Stimulated activated CD4-positive, alpha-beta T cell treated with anti-CD3 and anti-CD28 coated beads, Interleukin-2, amount 100 ng/mL, for 24 hours (primary cell): ENCODE measurements around the gene FRMD5.

Source experiments
- DNase-seq, 2 donors: peaks; one replicate each; pipeline ENCODE4 v3.0.0-alpha.2; 2020

Gene FRMD5

DNA sequence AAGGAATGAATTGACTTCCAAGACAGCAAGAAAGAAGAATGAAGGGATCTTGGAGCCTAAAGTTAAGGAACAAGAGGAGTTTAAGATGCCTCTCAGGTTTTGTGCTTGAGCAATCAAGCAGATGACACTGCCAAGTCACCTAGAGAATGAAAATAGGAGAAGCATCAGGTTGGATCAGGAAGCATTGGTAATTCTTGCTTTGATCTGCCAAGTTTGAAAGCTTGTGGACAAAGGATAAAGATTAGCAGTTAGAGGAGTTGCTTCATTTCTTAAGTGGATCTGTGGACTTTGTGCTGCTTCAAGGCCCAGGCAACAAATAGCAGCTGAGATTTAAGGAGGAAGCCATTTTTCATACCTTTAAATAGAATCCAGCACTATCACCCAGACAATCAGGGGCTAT lies 35.6 kb downstream of the FRMD5 start:
- no peak for DNase-seq

DNA sequence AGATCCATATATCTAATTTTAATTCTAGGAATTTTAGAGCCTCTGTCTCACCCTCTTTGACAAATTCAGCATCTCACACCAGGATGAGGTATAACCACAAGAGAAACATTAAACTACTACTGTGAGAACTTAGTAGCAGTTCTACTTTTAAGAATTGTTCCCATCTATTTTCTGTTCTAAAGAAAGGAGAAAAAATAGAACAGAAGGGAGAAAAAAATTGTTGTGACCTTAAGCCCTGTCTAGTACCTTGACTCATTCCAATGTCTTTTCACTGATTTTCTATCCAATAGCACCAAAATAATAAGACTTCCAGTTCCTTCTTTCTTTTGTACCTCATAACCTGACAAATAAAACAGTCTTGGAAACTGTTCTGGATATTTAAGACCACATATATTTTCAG lies 37.0 kb downstream of the FRMD5 start:
- no peak for DNase-seq

DNA sequence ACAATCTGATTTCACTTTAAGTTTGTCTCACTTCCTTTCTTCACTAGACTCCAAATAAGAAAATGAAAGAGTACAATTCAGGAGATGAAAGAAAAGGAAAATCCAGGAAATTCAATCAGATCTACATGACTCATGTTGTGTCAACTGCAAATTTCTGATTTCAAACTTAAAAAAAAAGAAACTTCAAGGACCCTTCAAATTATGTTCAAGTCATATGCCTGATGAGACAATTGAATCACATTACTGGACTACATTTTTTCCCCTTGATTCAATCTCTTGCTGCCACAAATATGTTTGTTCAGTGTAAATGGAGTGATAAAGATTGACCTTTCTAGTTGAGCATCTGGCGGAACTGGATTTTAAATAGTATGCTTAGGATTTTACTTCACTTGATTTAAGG lies 37.4 kb downstream of the FRMD5 start:
- DNase-seq = no peak

DNA sequence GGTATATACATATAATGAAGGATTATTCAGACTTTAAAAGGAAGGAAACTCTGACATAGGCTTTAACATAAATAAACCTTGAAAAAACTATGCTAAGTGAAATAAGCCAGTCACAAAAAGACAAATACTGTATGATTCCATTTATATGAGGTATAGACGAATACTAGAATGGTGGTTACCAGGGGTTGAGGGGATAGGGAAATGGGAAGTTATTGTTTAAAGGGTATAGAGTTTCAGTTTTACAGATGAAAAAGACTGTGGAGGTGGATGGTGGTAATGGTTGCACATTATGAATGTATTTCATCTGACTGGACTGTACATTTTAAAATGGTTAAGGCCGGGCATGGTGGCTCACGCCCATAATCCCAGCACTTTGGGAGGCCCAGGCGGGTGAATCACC lies 41.7 kb downstream of the FRMD5 start:
- DNase-seq = no peak

DNA sequence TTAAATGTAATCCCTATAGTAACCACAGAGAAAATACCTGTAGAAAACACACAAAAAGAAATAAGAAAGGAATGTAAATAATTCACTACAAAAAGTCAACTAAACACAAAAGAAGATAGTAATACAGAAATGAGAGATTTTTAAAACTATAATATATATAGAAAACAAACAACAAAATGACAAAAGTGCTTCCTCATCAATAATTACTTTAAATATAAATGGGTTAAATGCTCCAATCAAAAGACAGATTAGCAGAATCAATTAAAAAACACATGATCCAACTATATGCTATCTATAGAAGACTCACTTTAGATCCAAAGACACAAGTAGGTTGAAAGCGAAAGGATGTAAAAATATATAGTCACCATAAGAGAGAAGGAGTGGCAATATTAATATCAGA lies 45.8 kb downstream of the FRMD5 start:
- no peak for DNase-seq

DNA sequence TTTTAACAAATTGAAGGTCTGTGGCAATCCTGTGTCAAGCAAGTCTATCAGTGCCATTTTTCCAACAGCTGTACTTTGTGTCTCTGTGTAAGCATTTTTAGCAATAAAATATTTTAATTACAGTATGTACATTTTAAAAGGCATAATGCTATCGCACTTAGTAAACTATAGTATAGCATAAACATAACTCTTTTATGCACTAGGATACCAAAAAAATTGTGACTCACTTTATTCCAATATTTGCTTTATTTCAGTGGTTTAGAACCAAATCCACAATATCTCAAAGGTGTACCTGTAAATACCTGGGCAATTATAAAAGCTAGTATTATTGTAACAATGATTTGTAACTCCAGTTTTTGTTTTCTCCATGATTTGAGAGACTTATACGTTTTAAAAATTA lies 46.5 kb downstream of the FRMD5 start:
- DNase-seq = no peak

DNA sequence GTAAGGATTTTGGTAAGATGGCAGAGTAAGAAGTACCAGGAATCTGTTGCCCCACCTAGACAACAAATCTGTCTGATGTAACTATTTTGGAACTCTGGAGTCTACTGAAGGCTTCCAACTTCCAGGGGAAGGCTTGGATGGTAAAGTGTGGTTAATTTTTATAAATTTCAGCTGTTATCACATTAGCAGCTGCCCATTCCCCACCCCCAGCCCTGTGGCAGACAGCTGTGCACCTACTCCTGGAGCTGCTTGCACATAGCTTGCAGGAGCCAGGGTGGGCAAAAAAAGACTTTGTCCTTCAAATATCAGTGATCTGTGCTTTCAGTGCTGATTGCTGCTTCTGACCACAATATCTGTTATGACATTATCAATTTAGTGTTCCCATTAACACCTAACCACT lies 47.4 kb downstream of the FRMD5 start:
- no peak for DNase-seq

DNA sequence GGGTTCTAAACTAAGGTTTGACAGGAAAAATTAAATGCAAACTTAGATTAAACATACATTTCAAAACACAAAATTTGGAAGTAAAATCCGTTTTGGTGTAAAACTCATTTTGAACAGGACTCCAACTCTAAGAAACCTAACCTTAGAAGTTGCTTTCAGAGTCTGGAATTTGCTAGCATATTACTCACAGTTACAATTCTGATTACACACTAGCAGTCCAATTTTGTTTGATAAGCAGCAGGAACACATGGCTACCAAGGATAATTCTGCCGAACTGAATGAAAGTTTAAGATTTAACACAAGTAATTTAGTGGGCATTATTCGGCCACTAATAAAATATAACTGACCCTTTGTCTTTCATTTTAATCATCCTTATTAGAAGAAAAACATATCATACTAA lies 49.6 kb downstream of the FRMD5 start:
- no peak for DNase-seq

DNA sequence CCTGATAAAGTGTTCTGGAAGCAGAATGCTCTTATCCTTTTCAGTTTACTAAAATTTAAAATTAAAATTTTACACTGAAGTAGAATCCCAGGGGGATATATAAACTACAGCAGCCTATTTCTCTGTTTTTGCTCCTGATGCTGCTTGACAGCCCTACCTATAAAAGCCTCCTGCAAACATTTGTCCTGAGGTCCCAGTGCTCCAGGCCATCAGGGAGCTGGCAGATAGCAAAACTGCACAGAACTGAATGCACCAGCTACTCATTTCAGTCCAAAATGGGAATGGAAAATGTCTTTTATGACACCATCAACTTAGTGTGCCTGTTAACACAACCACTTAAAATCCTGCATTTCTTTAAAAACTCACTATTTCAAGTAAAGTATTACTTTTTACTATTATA lies 50.1 kb downstream of the FRMD5 start:
- no peak for DNase-seq

DNA sequence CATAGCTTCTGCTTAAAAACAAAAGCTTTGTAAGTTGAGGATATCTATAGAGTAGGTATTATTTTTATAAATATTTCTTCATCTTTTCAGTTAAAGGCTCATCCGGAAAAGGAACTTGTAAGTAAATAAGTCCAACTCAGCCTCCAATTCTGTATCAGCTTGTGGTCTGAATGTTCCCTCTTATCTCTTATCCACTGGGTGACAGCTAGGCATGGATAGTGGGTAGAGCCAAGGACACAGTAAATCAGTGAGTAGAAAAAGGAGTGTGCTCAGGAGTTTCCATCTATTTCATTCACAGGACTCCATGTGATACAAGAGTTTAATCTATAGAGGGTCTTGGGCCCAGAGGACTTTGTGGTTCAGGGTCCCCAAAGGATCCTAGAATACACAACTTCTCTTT lies 50.9 kb downstream of the FRMD5 start:
- no peak for DNase-seq

DNA sequence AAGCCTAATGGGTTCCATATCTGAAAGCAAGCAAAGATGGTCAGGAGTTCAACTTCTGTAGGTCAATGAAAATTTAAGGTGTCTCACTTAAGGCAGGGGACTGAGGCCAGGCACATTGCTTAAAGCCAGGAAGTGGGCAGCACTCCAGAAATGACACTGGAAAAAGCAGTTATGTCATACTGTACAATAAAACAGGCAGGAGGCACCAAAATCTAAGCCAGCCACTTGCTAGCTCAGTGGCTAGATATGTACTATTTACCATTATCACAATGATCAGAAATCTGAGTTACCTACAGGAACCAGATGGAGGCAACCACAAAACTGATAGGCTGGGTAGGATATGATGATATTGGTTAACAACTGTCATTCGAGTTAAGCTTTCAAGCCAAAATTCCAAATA lies 57.3 kb downstream of the FRMD5 start:
- no peak for DNase-seq

DNA sequence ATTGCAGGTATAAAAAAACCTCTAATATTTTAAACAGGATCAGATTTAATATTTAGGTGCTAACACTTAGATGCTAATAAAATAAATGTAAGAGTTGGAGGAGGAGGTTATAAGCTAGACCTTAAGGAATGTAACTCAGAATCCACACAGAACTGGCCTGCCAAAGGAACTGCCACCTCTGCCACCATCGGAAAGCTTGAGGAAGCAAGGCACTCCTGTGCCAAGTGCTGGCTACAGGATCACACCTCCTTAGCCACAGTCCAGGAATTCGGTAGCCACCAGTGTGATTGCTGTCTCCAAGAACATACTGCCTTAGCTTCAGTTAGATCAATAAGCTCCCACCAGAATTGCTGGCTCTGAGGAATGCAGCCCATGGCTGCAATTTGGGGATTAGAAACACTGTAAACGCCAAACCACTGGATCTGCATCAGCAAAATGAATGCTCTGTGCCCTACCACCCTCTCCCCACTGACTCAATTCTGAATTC lies 58.0 kb downstream of the FRMD5 start:
- no peak for DNase-seq

DNA sequence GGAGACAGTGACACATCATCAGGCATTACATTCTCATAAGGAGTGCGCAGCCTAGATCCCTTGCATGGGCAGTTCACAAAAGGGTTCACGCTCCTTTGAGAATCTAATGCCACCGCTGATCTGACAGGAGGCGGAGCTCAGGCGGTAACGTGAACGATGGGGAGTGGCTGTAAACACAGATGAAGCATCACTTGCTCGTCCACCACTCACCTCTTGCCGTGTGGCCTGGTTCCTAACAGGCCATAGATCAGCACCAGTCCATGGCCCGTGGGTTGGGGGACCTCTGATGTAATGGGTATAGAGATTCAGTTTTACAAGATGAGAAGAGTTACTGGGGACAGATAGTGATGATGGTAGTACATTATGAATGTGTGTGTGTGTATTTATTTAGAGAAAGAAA lies 63.0 kb downstream of the FRMD5 start:
- no peak for DNase-seq

DNA sequence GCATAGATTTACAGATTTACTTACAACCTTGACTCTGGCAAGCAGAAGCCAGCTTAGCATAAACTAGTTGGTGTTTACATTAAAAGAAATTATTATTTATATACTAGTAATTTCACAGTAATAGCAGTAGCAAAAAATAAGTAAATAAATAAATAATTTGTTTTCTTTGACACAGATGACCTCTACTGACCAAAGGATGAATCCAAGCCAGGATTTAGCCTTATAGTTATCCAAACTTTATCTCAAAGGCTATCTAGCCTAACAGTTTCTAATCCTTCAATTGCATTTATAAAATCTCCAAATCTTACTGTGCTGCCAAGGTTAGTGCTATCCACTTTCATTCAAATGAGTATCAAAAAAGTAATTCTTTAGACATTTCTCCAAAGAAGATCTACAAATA lies 64.3 kb downstream of the FRMD5 start:
- no peak for DNase-seq

DNA sequence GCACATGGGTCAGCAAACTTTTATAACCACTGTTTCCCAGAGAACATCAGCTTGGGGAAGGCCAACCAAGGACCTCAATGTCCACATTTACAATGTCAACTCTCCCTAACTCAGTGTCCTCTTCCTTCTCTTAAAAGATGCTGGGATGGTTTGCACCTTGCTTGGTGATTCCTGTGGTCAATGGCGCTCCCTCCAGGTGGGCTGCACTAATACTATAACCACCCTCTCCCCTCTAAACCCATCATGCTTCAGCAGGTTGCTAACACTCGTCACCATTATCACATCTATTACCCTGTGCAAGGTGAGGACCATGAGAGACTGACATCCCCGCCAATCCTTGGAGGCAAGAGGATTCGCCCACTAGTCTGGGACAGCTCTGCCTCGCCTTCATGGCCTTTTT lies 65.2 kb downstream of the FRMD5 start:
- DNase-seq = no peak

DNA sequence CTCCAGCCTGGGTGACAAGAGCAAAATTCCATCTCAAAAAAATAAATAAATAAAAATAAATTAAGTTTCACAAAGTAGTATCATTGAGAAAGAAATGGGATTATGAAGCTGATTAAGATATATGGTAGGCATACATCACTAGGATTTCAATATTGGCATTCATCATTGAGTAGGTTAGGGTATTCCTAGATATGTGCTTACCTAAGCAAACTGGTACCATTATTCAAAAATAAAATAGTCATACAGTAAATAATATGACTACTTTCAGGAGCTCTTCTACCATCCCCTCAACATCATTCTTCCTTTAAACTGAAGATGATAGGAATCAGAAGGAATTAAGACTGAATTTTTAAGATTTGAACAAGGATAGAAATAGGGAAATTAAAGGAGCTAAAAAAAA lies 66.6 kb downstream of the FRMD5 start:
- no peak for DNase-seq

DNA sequence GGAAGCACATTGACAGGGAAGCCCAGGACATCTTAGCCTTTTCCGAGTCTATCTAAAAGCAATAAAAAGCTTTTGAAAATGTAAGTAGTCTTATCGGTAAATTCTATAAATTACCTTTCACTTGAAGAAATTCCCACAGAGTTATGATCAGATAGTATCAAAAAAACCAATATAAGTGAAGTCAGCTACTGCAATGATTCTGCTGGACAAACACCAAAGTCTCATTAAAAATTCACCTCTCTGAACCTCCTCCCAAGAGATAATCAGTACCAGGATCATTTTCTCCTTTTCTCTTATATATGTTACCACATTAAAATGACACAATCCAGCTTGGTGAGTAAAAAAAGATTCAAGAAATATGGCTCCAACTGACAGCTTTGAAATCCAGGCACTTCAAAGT lies 69.2 kb downstream of the FRMD5 start:
- no peak for DNase-seq

DNA sequence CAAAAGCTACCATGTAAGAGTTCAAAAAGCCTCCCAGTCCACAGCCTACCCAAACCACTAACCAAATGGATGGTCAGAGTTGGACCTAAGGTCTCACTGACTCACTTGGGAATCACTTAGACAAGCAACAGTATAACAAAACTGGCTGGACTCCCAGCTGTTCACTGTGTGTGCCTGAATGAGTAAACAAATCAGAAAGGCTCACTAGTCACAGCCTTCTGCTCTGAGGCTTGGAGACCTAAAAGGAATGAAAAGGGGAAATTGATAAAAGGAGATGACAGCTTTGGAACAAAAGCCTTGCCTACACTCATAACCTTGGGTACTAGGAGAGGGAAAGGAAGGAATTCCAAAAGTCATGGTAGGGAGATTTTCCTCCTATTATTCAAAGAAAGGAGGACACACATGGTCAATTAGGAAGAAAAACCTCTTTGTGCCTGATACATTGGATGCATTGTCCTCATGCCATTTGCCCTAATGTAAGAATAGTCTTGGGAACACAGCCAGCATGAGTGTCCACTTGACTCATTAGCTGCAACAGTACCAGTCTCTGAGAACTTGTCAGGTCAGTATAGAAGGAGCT lies 92.3 kb downstream of the FRMD5 start:
- no peak for DNase-seq

DNA sequence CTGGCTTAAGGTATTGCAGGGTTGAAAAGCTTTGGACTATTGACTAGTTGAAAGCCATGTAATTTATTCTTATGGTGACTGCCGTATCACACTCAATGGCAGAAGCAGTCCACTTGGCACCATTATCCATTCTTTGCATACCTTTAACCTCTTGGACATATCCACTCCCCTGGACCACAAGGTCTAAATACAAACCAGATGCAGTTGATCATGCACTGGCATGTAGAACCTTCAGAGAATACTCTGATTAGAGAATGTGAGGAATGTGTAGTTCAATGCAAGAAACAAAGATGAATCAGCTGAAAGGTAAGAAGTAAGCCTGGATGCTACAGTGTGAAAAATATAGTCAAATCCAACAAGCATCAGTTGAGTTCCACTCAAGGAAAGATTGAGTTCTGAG lies 93.1 kb downstream of the FRMD5 start:
- no peak for DNase-seq

DNA sequence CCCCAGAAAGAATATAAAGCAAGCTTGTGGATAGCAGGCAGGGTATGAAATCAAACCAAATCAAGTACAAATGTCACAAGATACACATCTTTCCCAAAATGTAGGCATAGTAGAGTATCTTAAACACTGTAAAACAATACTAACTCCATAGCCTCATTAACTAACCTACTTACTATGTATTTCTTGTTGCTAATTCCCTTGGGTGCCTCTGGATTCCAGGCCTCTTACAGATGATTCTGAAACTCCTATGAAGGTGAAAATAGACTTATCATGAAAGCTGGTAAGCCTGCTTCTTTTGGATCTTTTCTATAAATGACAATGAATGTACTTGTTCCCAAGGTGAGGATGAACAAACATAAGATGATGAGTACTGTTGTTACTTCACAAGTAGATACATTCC lies 93.8 kb downstream of the FRMD5 start:
- no peak for DNase-seq

DNA sequence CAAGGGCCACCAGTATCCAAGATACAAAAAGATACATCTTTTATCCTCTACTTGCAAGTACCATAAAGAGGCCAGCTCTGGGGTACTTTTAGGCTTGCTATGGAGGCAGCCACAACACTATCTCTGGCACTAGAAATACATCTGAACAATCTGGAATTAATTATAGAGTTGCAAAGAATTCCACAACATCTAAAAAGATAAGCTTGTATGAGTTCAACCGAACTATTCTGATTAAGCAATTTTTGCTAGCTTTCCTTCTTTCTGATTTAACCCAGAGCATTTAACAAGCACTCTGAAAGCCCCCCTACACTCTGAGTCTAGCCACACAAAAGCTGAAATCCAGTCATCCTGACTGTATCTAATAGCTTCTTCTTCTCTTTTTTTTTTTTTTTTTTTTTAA lies 95.4 kb downstream of the FRMD5 start:
- DNase-seq = no peak

DNA sequence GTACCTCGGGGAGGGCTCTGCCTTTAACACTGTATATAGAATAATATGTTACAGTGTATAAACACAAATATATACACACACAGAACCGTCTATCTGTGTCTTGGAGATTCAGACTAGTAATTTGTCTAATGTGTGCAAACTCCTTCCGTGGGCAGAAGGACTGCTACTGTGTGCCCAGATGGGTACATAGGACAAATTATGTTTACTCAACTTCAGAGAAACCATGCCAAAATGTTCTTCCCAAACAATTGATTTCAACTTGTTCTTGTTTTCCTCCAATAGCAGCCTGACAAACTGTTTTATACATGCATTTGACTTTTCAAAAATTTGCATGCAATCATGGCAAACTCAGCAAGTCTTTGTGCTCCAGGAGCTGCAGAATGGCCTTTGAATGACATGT lies 97.5 kb downstream of the FRMD5 start:
- DNase-seq = no peak

DNA sequence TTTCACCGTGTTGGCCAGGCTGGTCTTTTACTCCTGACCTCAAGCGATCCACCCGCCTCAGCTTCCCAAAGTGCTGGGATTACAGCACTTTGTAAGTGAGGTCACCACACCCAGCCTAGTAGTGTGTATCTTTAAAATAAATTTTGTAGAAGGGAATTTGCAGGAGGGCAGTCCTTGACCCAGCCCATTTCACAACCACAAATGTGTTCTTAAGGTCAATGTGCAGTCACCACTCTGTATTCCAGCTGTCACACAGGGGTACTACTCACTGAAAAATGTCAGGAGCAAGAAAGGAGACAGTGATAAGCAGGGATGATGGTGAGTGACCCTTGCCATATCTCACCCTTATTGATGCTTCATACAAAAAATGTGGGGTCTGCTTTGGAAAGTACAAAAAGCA lies 98.5 kb downstream of the FRMD5 start:
- DNase-seq = no peak

DNA sequence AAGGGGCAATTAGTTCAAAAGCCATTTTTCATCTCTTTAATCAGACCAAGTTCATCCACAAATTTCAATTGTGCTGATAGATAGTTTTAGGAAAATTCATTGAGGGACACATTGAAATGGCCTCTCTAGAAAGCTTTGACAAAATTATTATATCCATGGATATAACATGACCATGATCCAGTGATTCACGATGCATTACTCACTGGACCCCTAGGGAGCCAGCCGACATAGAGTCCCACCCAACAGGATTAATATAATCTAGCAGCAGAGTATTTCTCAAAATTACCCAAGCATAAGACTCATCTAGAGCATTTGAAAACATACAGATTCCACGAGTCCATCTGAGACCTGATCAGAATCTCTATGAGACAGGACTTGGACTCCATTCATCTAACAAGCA lies 100.3 kb downstream of the FRMD5 start:
- DNase-seq = no peak

DNA sequence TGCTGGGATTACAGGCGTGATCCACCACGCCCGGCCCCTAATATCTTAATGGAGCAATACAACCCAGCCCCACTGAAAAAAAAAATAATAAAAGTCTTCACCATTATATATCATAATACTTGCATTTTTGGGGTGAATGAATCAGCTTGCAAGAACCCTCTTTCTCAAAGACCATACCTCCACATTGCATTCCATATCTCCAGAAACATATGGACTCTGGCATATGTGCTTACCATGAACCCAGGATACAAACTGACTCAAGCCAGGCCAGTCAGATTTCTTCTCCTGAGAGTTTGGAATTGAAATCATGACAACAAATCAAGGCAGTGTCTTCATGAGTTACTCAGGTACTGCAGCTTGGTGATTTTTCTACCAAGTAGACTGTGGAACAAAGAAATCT lies 101.2 kb downstream of the FRMD5 start:
- no peak for DNase-seq

DNA sequence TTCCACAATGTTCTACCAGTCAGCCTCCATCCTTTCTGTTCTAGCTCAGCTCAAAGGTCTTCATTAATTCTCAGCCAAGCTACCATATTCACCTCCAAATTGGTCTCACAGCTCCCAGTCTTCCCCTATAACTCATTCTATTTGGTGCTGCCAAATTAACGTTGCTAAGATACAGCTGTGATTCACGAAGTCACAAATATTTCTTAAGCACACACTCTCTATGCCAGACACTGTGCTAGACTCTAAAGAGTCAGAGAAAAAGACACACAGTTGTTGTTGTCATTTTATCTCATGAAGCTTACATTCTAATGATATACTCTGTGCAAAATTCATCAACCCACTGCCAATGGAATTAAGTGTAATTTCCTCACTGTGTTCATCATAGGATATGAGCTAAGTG lies 102.8 kb downstream of the FRMD5 start:
- no peak for DNase-seq
